Umbilical cord (tissue), 1 donor: ENCODE measurements around the gene TMEM106B. TPM values are rescaled to one million over a fixed set of nuclear protein-coding genes. Genes with fewer than 3 reads are reported as not detected.

Experiments used
- total RNA-seq: library from RNA; depleted of rRNA; stranded (reverse); fragments of >200 nt; gene quantifications from one replicate; pipeline ENCODE4 v1.2.3, GENCODE V29; 2014; ENCODE audit warnings: low replicate concordance; ENCODE audit not compliant: insufficient read depth

Gene TMEM106B
- total RNA-seq, 1 donor from 2014 or later: 77.5 TPM

Other genes starting within 250 kb of the TMEM106B start
- gene VWDE, start 192.6 kb downstream of the TMEM106B start, total RNA-seq: 13.0 TPM